Body of pancreas (tissue), 4 donors: Measurements from ENCODE around the gene AANAT. TPM values are rescaled to one million over a fixed set of nuclear protein-coding genes. Genes with fewer than 3 reads are reported as not detected.

ENCODE experiments used
- ATAC-seq: fragments of 150-250 bp; one replicate; pipeline ENCODE4 v1.9.1; 2016
- DNase-seq, 4 donors: peaks; one replicate each; pipeline ENCODE4 v3.0.0-alpha.2; 2019
- H3K27ac ChIP-seq, 4 donors: fragments of 200-600 bp; sonication (generic); 1 replicate in 3 of 4; 2 replicates in 1 of 4; pipeline versions ENCODE4 v1.5.1 to v1.6.1; 2016 to 2019; ENCODE audit warnings: mild to moderate bottlenecking in 1 of 4, mixed read lengths in 1 of 4, moderate library complexity in 1 of 4
- H3K27me3 ChIP-seq, 2 donors: fragments of 200-600 bp; sonication (generic); one replicate each; pipeline ENCODE4 v1.6.0; 2016; ENCODE audit warnings: mild to moderate bottlenecking in 1 of 2
- H3K36me3 ChIP-seq, 2 donors: fragments of 200-600 bp; sonication (generic); replicated peaks in 1 of 2; 2 replicates each; pipeline ENCODE4 v1.5.1; 2016; ENCODE audit warnings: low read depth in 2 of 2; ENCODE audit not compliant: insufficient read depth in 1 of 2
- H3K4me1 ChIP-seq: fragments of 200-600 bp; sonication (generic); one replicate; pipeline ENCODE4 v1.6.0; 2016
- H3K4me3 ChIP-seq, 2 donors: fragments of 200-600 bp; sonication (generic); 1 replicate in 1 of 2; 2 replicates in 1 of 2; pipeline ENCODE4 v1.5.1; 2016 to 2019
- H3K9me3 ChIP-seq, 3 donors: fragments of 200-600 bp; sonication (generic); 1 replicate in 2 of 3; 2 replicates in 1 of 3; pipeline ENCODE4 v1.5.1; 2016
- CTCF ChIP-seq, 7 experiments: fragments of 450-650 bp in 4 of 7; fragments of 200-600 bp in 3 of 7; sonication (generic) in 3 of 7; IDR thresholded peaks; one replicate each; pipeline ENCODE4 v1.5.1; 2016 to 2019; ENCODE audit warnings: antibody characterized with exemption in 7 of 7
- POLR2A ChIP-seq, 3 donors: fragments of 450-650 bp; IDR thresholded peaks; one replicate each; pipeline ENCODE4 v1.6.1; 2016; ENCODE audit warnings: antibody characterized with exemption in 3 of 3, mild to moderate bottlenecking in 2 of 3
- WGBS, 2 donors: methylation state at CpG; one replicate each; pipeline ENCODE4 v1.1.5; 2017; 5-methylcytosine and 5-hydroxymethylcytosine counted together
- intact Hi-C: fragments of 100-400 bp; cut with DNase I; formaldehyde crosslinking; loops from one replicate; pipeline ENCODE4 v1.15.1; 2023
- total RNA-seq, 2 donors: library from RNA; depleted of rRNA; stranded (reverse); fragments of >200 nt; gene quantifications; one replicate each; pipeline ENCODE4 v1.1.0, GENCODE V29; 2016

The AANAT gene
- total RNA-seq, 2 donors from 2014 or later: not detected

- Histone ChIP-seq H3K27ac (peak overlapping the region in 2 of 4 donors; percentile 56 to 77), H3K4me1 (peaks cover 40% of the 10 kb centered on the region), H3K36me3 (no peaks in the 10 kb centered on the region), H3K4me3 (no peak overlapping the region), H3K9me3 (no peaks in the 10 kb centered on the region), H3K27me3 (no peaks in the 10 kb centered on the region)
- DNase-seq (peak in 1 of 4 donors; percentile 33), ATAC-seq (no peak)
- intact Hi-C loops: no loop called here
- 76 to 100% methylated on average over 2 to 17 of the region's 17 CpGs for WGBS, 2 donors
- TF ChIP-seq CTCF (IDR thresholded peaks at IDR 0.05): no peak
- peak in 1 of 3 donors; percentile 30 for TF ChIP-seq POLR2A (IDR thresholded peaks at IDR 0.05)
Measured at GRCh38 chr17:76491271-76492122, 24.1 kb downstream of the AANAT start.

GRCh38 chr17:76492123-76492988 is 25.0 kb downstream of the AANAT start:
- intact Hi-C loops: no loop called here
- H3K4me3 ChIP-seq: no peak overlapping the region
- TF ChIP-seq POLR2A (IDR thresholded peaks at IDR 0.05): peak in 1 of 3 donors; percentile 4
- TF ChIP-seq CTCF (IDR thresholded peaks at IDR 0.05): no peak
- H3K36me3 ChIP-seq: no peaks in the 10 kb centered on the region
- WGBS, 2 donors: 52 to 100% methylated on average over 1 to 11 of the region's 11 CpGs
- peak overlapping the region in 3 of 4 donors; percentile 12 to 77 (median 56) for H3K27ac ChIP-seq
- ATAC-seq (no peak), DNase-seq (peak in 1 of 4 donors; percentile 46)
- H3K9me3 ChIP-seq: no peaks in the 10 kb centered on the region
- peaks cover 49% of the 10 kb centered on the region for H3K4me1 ChIP-seq
- H3K27me3 ChIP-seq: no peaks in the 10 kb centered on the region

GRCh38 chr17:76492989-76493501 is 25.6 kb downstream of the AANAT start:
- intact Hi-C loops: no loop called here
- WGBS, 2 donors: 50 to 51% methylated on average over 12 to 15 of the region's 15 CpGs
- Histone ChIP-seq H3K4me1 (peaks cover 56% of the 10 kb centered on the region), H3K4me3 (no peak overlapping the region), H3K27ac (peak overlapping the region in 2 of 4 donors; percentile 56 to 77), H3K27me3 (no peaks in the 10 kb centered on the region), H3K36me3 (no peaks in the 10 kb centered on the region), H3K9me3 (no peaks in the 10 kb centered on the region)
- peak in 2 of 4 donors; percentile 33 to 82 for DNase-seq
- ATAC-seq: no peak
- TF ChIP-seq POLR2A (IDR thresholded peaks at IDR 0.05) (peak in 2 of 3 donors; percentile 6 to 52), CTCF (IDR thresholded peaks at IDR 0.05) (no peak)

- TF ChIP-seq POLR2A (IDR thresholded peaks at IDR 0.05): no peak
- no peak for TF ChIP-seq CTCF (IDR thresholded peaks at IDR 0.05)
- WGBS, 2 donors: 74 to 84% methylated on average over 17 to 21 of the region's 21 CpGs
- DNase-seq: peak in 1 of 4 donors; percentile 26
Measured at GRCh38 chr17:76493505-76494167, 26.2 kb downstream of the AANAT start.

More at GRCh38 chr17:76493505-76494167, 26.2 kb downstream of the AANAT start:
- Histone ChIP-seq H3K4me1 (peaks cover 62% of the 10 kb centered on the region), H3K9me3 (no peaks in the 10 kb centered on the region), H3K27me3 (no peaks in the 10 kb centered on the region), H3K36me3 (no peaks in the 10 kb centered on the region), H3K4me3 (no peak overlapping the region), H3K27ac (peak overlapping the region in 2 of 4 donors; percentile 56 to 77)
- intact Hi-C loops: no loop called here
- no peak for ATAC-seq
